Neutrophil (primary cell): Measurements from ENCODE around the gene CTSH.
"Not testable (repeated sequence)": the region's sequence is repeated elsewhere in the genome, so short reads cannot be mapped to it uniquely, and the experiment has no call there.

ENCODE experiments used
- H3K27ac ChIP-seq: fragments of 200-600 bp; sonication (generic); 2 replicates; pipeline ENCODE4 v1.5.1; 2016; ENCODE audit warnings: mild to moderate bottlenecking, moderate library complexity
- H3K27me3 ChIP-seq: fragments of 200-600 bp; sonication (generic); 2 replicates; pipeline ENCODE4 v1.6.0; 2016; ENCODE audit warnings: mild to moderate bottlenecking
- H3K36me3 ChIP-seq: fragments of 200-600 bp; sonication (generic); 2 replicates; pipeline ENCODE4 v1.5.1; 2017
- H3K4me1 ChIP-seq, 2 experiments: fragments of 200-600 bp in 1 of 2; sonication (generic) in 1 of 2; 1 replicate in 1 of 2; 2 replicates in 1 of 2; pipeline versions ENCODE4 v1.5.1 to v1.6.1; 2013 to 2016; ENCODE audit warnings: low read depth in 1 of 2, low read length in 1 of 2, mild to moderate bottlenecking in 1 of 2, moderate library complexity in 1 of 2; ENCODE audit not compliant: control insufficient read depth in 1 of 2, insufficient read depth in 1 of 2
- H3K4me3 ChIP-seq, 2 experiments: fragments of 200-600 bp in 1 of 2; sonication (generic) in 1 of 2; 1 replicate in 1 of 2; 2 replicates in 1 of 2; pipeline ENCODE4 v1.5.1; 2013 to 2016; ENCODE audit warnings: low read depth in 1 of 2, low read length in 1 of 2, mild to moderate bottlenecking in 1 of 2, moderate library complexity in 1 of 2
- H3K9me3 ChIP-seq: fragments of 200-600 bp; sonication (generic); 2 replicates; pipeline ENCODE4 v1.5.1; 2016
- TF ChIP-seq, protein P1 (sequence below): fragments of 200-600 bp; sonication (generic); IDR thresholded peaks from 2 replicates; pipeline ENCODE4 v1.5.1; 2016; ENCODE audit warnings: antibody characterized with exemption

CTSH gene

DNA sequence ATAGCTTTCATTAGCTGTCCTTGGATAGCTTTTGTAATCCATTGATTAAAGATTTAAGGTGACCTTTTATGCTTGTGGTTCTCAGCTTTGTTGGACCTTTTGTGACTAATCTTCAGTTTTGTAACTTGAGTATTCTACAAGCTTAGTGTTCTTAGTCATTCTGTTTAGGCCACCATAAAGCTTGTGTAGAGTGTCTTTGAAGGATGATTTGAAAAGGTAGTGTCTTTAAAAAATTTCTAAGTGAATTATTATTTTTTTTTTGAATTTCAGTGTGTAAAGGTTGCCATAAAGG lies 64.7 kb downstream of the CTSH start:
- Histone ChIP-seq H3K4me3 (no peak overlapping the region), H3K36me3 (peaks cover 50% of the 10 kb centered on the region), H3K4me1 (peaks cover 11 to 14% of the 10 kb centered on the region in 2 experiments)

DNA sequence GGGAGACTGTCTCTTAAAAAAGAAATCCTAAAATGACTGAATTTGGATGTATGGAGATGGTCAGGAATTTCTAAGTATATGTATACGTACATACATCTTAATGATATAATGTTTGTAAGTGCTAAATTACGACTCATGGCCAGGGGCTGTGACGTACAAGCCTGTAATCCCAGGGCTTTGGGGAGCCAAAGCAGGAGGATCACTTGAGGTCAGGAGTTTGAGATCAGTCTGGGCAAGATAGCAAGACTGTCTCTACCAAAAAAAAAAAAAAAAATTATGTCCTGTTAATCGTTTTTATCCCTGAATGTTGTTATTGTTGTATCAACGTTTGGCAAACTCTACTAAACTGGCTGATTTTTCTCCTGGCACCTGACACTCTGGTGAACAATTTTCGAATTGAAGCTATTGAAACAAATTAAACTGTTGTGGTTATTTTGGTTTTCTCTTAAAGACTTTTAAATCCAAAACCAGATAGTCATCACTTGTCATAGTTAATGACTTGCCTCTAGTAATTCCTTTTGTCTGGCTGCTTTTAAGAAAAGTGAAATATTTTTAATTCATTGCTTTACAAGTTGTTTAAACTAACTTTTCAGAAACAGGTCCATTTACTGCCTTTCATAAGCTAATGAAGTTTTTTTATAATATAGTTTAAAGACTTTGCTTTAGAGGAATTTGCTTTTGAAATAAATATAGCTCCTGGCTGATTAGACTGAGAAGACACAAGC lies 65.2 kb downstream of the CTSH start:
- Histone ChIP-seq H3K9me3 (no peaks in the 10 kb centered on the region), H3K36me3 (peaks cover 45% of the 10 kb centered on the region), H3K4me1 (peaks cover 16 to 19% of the 10 kb centered on the region in 2 experiments), H3K4me3 (no peak overlapping the region), H3K27ac (peak overlapping the region; percentile 0), H3K27me3 (no peaks in the 10 kb centered on the region)
- TF ChIP-seq, protein P1, sequence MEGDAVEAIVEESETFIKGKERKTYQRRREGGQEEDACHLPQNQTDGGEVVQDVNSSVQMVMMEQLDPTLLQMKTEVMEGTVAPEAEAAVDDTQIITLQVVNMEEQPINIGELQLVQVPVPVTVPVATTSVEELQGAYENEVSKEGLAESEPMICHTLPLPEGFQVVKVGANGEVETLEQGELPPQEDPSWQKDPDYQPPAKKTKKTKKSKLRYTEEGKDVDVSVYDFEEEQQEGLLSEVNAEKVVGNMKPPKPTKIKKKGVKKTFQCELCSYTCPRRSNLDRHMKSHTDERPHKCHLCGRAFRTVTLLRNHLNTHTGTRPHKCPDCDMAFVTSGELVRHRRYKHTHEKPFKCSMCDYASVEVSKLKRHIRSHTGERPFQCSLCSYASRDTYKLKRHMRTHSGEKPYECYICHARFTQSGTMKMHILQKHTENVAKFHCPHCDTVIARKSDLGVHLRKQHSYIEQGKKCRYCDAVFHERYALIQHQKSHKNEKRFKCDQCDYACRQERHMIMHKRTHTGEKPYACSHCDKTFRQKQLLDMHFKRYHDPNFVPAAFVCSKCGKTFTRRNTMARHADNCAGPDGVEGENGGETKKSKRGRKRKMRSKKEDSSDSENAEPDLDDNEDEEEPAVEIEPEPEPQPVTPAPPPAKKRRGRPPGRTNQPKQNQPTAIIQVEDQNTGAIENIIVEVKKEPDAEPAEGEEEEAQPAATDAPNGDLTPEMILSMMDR, result no peak

More for the DNA sequence above, 64.7 kb downstream of the CTSH start:
- no peaks in the 10 kb centered on the region for H3K9me3 ChIP-seq
- no peaks in the 10 kb centered on the region for H3K27me3 ChIP-seq
- H3K27ac ChIP-seq, result peak overlapping the region; percentile 0
- TF ChIP-seq, protein P1, result no peak

DNA sequence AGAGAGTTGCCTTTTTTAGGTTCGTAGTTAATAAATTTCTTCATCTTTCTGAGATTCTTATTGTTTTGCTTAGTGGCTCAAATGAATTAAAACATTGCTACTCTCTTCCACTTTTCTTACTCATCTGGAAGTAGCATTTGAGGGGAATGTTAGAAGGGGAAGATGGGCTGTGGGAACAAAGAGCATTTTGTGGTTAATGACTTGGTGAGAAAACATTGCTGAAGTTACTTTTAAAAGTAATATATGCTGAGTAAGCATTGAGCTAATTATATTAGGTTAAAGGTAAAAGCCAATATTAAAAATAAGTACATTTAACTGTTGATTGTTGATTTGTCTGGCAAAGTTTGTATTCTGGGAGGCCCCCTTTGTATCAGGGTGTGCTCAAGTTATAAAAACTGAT lies 66.5 kb downstream of the CTSH start:
- TF ChIP-seq, protein P1, result no peak
- H3K4me3 ChIP-seq, result no peak overlapping the region
- no peaks in the 10 kb centered on the region for H3K27me3 ChIP-seq
- peak overlapping the region; percentile 36 for H3K27ac ChIP-seq
- H3K36me3 ChIP-seq, result peaks cover 33% of the 10 kb centered on the region
- peaks cover 19 to 31% of the 10 kb centered on the region in 2 experiments for H3K4me1 ChIP-seq
- no peaks in the 10 kb centered on the region for H3K9me3 ChIP-seq

DNA sequence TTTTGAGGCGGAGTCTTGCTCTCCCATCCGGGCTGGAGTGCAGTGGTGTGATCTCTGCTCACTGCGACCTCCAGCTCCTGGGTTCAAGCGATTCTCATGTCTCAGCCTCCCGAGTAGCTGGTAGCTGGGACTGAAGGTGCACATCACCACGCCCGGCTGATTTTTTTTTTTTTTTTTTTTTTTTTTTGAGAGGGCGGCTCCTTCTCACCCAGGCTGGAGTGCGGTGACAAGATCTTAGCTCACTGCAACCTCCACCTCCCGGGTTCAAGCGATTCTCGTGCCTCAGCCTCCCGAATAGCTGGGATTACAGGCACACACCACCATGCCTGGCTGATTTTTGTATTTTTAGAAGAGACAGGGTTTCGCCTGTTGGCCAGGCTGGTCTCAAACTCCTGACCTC lies 67.9 kb downstream of the CTSH start:
- H3K27ac ChIP-seq, H3K4me3 ChIP-seq, H3K27me3 ChIP-seq, H3K9me3 ChIP-seq: not testable (repeated sequence)
- peaks cover 19% of the 10 kb centered on the region for H3K36me3 ChIP-seq
- H3K4me1 ChIP-seq, result peaks cover 25 to 36% of the 10 kb centered on the region in 2 experiments

DNA sequence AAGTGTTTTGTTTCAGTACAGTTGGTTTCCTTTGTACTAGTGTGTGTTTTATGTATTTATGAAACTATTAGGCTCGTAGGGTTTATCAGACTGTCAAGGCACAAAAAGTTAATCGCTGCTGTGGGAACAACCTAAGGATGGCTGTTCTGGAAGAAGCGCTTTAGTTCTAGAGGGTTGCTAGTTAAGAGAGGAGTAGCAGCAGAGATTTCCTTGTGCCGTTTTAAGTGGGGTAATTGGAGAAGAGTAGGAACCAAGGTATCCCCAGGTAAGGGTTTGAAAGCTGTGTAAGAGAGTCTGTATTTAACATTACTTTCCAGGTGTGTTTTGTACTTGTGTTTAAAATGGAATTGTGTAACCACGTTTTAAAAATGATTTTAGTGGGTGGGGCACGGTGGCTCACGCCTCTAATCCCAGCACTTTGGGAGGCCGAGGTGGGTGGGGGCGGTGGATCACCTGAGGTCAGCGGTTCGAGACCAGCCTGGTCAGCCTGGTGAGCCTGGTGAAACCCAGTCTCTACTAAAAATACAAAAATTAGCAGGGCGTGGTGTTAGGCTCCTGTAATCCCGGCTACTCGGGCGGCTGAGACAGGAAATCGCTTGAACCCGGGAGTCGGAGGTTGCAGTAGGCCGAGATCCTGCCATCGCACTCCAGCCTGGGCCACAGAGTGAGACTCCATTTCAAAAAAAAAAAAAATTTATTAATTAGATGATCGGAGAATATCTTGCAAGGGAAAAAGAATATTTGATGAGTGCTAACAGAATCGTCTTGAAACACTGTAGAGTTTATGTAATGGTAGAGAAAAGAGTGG lies 69.5 kb downstream of the CTSH start:
- TF ChIP-seq, protein P1, result no peak

More for the DNA sequence above, 69.5 kb downstream of the CTSH start:
- H3K36me3 ChIP-seq, result peaks cover 7% of the 10 kb centered on the region
- H3K27ac ChIP-seq, result peak overlapping the region; percentile 94
- H3K9me3 ChIP-seq, result no peaks in the 10 kb centered on the region
- H3K4me1 ChIP-seq, result peaks cover 25 to 36% of the 10 kb centered on the region in 2 experiments
- H3K4me3 ChIP-seq, result peak overlapping the region; percentile 77 to 99
- no peaks in the 10 kb centered on the region for H3K27me3 ChIP-seq
